Endothelial cell of umbilical vein (primary cell): Measurements from ENCODE around the gene FBXO21.

ENCODE experiments used
- EZH2 ChIP-seq: IDR thresholded peaks from 2 replicates; pipeline ENCODE4 v1.6.1; 2012; ENCODE audit warnings: borderline replicate concordance, low read depth, mild to moderate bottlenecking, moderate library complexity, low read length, inconsistent platforms; ENCODE audit not compliant: severe bottlenecking
- POLR2A ChIP-seq: IDR thresholded peaks from 2 replicates; pipeline ENCODE4 v1.6.1; 2012; ENCODE audit warnings: low read depth, mild to moderate bottlenecking, control low read depth, low read length
- TF ChIP-seq, protein P1 (sequence below): IDR thresholded peaks from 2 replicates; pipeline ENCODE4 v1.6.1; 2011; ENCODE audit not compliant: insufficient read depth, insufficient read length
- TF ChIP-seq, protein P2 (sequence below), 2 donors: IDR thresholded peaks; 1 replicate in 1 of 2; 2 replicates in 1 of 2; pipeline ENCODE4 v1.5.1; 2011; ENCODE audit warnings: low read length in 2 of 2, mild to moderate bottlenecking in 2 of 2, moderate library complexity in 2 of 2, control low read depth in 1 of 2, inconsistent platforms in 1 of 2, low read depth in 1 of 2; ENCODE audit not compliant: insufficient read depth in 1 of 2; ENCODE audit errors: extremely low read depth in 1 of 2

DNA sequence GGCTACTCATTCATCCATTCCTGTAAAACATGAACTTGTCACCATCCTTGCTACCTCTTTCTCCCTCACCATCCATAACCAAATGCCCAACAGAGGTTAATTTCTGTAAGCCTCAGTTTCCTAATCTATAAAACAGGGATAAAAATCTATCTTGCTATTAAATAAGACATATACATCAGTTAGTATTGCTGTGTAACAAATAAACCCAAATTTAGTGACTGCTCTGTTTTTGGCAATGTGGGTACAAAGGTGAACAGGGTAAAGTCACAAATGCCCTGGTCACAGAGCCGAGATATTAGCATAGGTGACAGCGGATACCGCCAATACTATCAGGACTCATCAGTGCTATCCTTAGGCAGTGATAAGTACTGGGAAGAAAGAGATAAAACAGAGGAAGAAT, 3.6 kb upstream of the FBXO21 start:
- TF ChIP-seq, protein P1, sequence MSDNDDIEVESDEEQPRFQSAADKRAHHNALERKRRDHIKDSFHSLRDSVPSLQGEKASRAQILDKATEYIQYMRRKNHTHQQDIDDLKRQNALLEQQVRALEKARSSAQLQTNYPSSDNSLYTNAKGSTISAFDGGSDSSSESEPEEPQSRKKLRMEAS: no peak
- TF ChIP-seq, protein P2, sequence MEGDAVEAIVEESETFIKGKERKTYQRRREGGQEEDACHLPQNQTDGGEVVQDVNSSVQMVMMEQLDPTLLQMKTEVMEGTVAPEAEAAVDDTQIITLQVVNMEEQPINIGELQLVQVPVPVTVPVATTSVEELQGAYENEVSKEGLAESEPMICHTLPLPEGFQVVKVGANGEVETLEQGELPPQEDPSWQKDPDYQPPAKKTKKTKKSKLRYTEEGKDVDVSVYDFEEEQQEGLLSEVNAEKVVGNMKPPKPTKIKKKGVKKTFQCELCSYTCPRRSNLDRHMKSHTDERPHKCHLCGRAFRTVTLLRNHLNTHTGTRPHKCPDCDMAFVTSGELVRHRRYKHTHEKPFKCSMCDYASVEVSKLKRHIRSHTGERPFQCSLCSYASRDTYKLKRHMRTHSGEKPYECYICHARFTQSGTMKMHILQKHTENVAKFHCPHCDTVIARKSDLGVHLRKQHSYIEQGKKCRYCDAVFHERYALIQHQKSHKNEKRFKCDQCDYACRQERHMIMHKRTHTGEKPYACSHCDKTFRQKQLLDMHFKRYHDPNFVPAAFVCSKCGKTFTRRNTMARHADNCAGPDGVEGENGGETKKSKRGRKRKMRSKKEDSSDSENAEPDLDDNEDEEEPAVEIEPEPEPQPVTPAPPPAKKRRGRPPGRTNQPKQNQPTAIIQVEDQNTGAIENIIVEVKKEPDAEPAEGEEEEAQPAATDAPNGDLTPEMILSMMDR (IDR thresholded peaks at IDR 0.05; ENCODE audit: extremely low read depth in 1 of 2, insufficient read depth in 1 of 2, low read depth in 1 of 2, low read length in 2 of 2): no peak
- no peak for TF ChIP-seq POLR2A
- TF ChIP-seq EZH2: no peak
